Right forelimb (tissue), 1 donor: ENCODE results near the gene VWA8.
"Not testable (repeated sequence)": the region's sequence is repeated elsewhere in the genome, so short reads cannot be mapped to it uniquely, and the experiment has no call there.

ENCODE experiments used
- DNase-seq: peaks from one replicate; pipeline ENCODE4 v3.0.0-alpha.2; 2018

The VWA8 gene

GRCh38 chr13:41848435-41849255 lies 112.3 kb downstream of the VWA8 start:
- DNase-seq, result no peak

- no peak for DNase-seq
These were observed 113.7 kb downstream of the VWA8 start for GRCh38 chr13:41847216-41847615.

GRCh38 chr13:41842036-41842620 lies 118.8 kb downstream of the VWA8 start:
- DNase-seq, result no peak

- DNase-seq, result no peak
These were observed 123.3 kb downstream of the VWA8 start for GRCh38 chr13:41837629-41838028.

- no peak for DNase-seq
These were observed 125.0 kb downstream of the VWA8 start for GRCh38 chr13:41835871-41836270.

GRCh38 chr13:41834697-41835096 lies 126.2 kb downstream of the VWA8 start:
- DNase-seq, result not testable (repeated sequence)

- no peak for DNase-seq
These were observed 127.1 kb downstream of the VWA8 start for GRCh38 chr13:41833831-41834230.

- no peak for DNase-seq
These were observed 127.7 kb downstream of the VWA8 start for GRCh38 chr13:41833201-41833600.

- DNase-seq, result no peak
These were observed 133.2 kb downstream of the VWA8 start for GRCh38 chr13:41827507-41828213.

- DNase-seq, result no peak
These were observed 135.2 kb downstream of the VWA8 start for GRCh38 chr13:41825691-41826090.

GRCh38 chr13:41823476-41823875 lies 137.4 kb downstream of the VWA8 start:
- DNase-seq, result no peak

GRCh38 chr13:41822560-41822959 lies 138.3 kb downstream of the VWA8 start:
- DNase-seq, result no peak

GRCh38 chr13:41821238-41821594 lies 139.7 kb downstream of the VWA8 start:
- DNase-seq, result no peak

GRCh38 chr13:41820581-41821237 lies 140.2 kb downstream of the VWA8 start:
- no peak for DNase-seq

GRCh38 chr13:41816057-41816456 lies 144.9 kb downstream of the VWA8 start:
- DNase-seq, result no peak

GRCh38 chr13:41813426-41813825 lies 147.5 kb downstream of the VWA8 start:
- no peak for DNase-seq

- no peak for DNase-seq
These were observed 148.1 kb downstream of the VWA8 start for GRCh38 chr13:41812851-41813250.

- DNase-seq, result no peak
These were observed 148.7 kb downstream of the VWA8 start for GRCh38 chr13:41812237-41812636.

GRCh38 chr13:41811588-41812021 lies 149.3 kb downstream of the VWA8 start:
- no peak for DNase-seq

GRCh38 chr13:41809962-41810361 lies 150.9 kb downstream of the VWA8 start:
- DNase-seq, result no peak

GRCh38 chr13:41803445-41803735 lies 157.5 kb downstream of the VWA8 start:
- DNase-seq, result not testable (repeated sequence)

GRCh38 chr13:41802684-41803444 lies 158.0 kb downstream of the VWA8 start:
- no peak for DNase-seq
